Fibroblast of mammary gland (primary cell): ENCODE measurements around the gene PPP1R9B.

Experiments used
- DNase-seq: peaks from one replicate; pipeline ENCODE4 v3.0.0-alpha.2; 2010; ENCODE audit warnings: low read depth
- H3K4me3 ChIP-seq: 2 replicates; pipeline ENCODE4 v1.5.1; 2011; ENCODE audit warnings: low read depth, mild to moderate bottlenecking, low read length, moderate library complexity; ENCODE audit not compliant: control insufficient read depth
- CTCF ChIP-seq: conservative IDR thresholded peaks from 2 replicates; pipeline ENCODE4 v1.5.1; 2011; ENCODE audit warnings: low read depth, low read length, inconsistent platforms; ENCODE audit not compliant: control insufficient read depth, insufficient read depth

PPP1R9B gene

DNA sequence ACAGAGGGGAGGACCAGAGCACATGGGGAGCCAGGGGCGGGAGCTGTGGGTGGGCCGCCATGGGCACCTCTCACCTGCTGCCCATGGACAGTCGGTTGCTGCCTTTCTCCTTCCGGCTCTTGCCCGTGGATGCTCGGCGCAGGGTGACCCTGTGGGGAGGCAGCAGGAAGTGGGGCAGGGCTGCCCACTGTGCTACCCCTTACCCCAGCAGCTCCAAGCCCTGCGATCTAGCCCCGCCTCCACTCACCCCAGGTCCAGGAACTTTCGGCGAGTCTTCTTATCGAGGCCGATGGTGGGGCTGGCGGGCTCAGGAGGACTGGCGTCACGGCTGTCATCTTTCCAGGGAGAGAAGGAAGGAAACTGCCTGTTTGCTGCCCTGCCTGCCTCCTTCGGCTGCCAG, 34.7 kb downstream of the PPP1R9B start:
- no peak overlapping the region for H3K4me3 ChIP-seq
- DNase-seq = no peak
- no peak for TF ChIP-seq CTCF

- DNase-seq = peak; percentile 74
- H3K4me3 ChIP-seq = no peak overlapping the region
- TF ChIP-seq CTCF = peak; percentile 94
Measured at GRCh38 chr17:50114849-50115357, 35.6 kb downstream of the PPP1R9B start.

- no peak for DNase-seq
- H3K4me3 ChIP-seq = no peak overlapping the region
- no peak for TF ChIP-seq CTCF
Measured at GRCh38 chr17:50114401-50114800, 36.1 kb downstream of the PPP1R9B start.

DNA sequence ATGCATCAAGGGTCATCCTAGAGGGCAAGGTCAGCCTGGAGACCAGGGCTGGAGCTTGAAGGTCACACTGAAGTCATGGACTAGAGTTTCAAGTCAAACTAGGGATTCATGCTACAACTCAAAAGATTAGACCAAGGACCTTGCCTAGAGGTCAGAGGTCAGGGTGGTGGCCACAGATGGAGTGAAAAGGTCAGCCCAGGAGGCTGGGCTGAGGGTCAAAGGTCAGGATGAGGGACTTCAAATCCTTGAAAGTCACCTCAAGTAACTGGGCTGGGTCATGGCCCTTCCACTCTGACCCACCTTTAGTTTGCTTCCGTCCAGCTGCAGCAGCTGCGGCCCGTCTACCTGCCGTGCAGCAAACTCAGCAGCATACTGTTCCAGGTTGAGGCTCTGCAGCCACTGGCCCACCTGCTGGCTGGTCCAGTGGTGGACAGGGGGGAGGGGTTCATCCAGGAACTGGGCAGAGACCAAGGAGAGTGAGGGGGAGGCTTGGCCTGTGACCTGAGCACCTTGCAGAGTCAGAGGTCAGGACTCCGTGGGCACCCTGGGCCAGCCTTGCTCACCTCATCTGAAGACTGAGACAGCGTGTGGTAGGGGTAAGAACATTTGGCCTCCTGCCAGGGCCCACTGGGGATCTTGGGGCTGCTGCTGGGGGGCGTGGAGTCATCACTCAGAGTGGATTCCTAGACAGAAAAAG, 36.7 kb downstream of the PPP1R9B start:
- TF ChIP-seq CTCF = no peak
- no peak overlapping the region for H3K4me3 ChIP-seq
- DNase-seq = no peak

DNA sequence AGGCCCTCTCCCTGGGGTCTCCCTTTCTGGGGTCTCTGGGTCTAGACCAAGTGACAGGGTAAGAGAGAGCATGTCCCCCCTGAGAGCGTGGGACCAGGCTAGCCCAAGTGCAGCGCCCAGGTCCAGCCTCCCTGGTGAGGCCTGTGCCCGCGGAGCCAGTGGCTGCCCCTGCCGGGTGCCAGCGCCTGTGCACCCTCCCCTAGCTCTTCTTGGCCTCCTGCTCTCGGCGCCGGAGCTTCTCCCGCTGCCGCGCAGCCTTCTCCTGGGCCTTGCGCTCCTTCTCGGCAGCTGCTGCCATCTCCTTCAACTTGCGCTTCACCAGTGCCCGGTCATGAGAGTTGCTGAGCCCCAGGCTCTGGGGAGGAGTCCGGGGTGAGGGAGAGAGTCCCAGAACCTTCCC, 37.8 kb downstream of the PPP1R9B start:
- TF ChIP-seq CTCF = no peak
- no peak overlapping the region for H3K4me3 ChIP-seq

GRCh38 chr17:50111673-50112655, 38.5 kb downstream of the PPP1R9B start:
- DNase-seq = no peak
- TF ChIP-seq CTCF = no peak
- no peak overlapping the region for H3K4me3 ChIP-seq

More for the DNA sequence above, 37.8 kb downstream of the PPP1R9B start:
- DNase-seq = no peak
